ENCODE measurements around the gene SNX7.

DNA sequence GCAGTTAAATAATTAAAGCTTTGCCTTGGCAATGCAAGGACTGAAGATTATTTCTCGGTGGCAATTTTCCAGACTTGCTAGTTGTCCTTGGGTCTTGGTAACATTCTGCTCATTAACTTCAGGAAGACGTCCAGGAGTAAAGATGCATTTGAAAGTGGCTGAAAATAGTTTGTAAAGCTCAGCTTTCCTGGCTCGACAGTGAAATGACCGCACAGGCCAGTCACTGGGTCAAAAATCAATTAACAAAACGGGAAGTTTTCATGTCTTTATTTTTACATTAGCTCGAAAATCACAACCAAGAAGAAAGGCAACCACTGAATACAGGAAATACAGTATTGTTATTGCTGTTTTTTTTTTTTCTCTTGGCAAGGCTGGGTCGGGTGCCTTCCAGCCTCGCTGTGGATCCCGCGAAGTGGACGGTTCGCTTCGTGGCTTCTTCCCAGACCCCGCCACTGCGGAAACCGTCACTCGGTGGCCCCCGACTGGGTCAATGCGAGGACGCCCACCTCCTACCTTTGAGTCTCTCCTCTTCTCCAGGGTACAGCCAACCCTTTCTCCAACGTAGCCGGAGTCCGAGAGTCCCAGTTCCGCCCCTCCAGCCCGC, 479 bp upstream of the SNX7 start:
- TF ChIP-seq POLR2A (IDR thresholded peaks at IDR 0.05), result no peak
- TF ChIP-seq, protein P1, sequence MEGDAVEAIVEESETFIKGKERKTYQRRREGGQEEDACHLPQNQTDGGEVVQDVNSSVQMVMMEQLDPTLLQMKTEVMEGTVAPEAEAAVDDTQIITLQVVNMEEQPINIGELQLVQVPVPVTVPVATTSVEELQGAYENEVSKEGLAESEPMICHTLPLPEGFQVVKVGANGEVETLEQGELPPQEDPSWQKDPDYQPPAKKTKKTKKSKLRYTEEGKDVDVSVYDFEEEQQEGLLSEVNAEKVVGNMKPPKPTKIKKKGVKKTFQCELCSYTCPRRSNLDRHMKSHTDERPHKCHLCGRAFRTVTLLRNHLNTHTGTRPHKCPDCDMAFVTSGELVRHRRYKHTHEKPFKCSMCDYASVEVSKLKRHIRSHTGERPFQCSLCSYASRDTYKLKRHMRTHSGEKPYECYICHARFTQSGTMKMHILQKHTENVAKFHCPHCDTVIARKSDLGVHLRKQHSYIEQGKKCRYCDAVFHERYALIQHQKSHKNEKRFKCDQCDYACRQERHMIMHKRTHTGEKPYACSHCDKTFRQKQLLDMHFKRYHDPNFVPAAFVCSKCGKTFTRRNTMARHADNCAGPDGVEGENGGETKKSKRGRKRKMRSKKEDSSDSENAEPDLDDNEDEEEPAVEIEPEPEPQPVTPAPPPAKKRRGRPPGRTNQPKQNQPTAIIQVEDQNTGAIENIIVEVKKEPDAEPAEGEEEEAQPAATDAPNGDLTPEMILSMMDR (IDR thresholded peaks at IDR 0.05), result no peak

All from uterus (tissue), 2 donors.